T1000 (cell line): ENCODE results near the gene C5orf58.
"Not testable (repeated sequence)": the region's sequence is repeated elsewhere in the genome, so short reads cannot be mapped to it uniquely, and the experiment has no call there.

Experiments
- DNase-seq: peaks from one replicate; lab custom pipeline; 2025; ENCODE audit warnings: mixed read lengths; lab: John Stamatoyannopoulos, UW

C5orf58 gene

DNA sequence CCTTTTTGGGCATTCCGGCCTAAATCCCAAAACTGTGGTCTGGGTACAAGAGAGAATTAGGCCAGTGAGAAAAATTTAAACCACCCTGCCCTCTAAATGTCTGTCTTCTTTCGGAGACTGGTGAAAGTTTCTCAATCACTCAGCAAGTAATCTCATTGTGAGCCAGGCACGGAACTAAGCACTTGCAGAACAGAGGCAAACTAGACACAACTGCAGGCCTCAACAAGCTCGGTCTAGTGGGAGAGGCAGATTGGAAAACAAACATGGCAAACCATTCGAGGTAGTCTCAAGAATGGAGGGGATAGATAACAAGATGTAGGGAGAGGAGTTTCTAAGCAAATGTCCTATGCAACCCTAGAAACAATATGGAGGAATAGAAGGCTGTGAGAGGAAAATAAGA lies 8.9 kb upstream of the C5orf58 start:
- DNase-seq = no peak

DNA sequence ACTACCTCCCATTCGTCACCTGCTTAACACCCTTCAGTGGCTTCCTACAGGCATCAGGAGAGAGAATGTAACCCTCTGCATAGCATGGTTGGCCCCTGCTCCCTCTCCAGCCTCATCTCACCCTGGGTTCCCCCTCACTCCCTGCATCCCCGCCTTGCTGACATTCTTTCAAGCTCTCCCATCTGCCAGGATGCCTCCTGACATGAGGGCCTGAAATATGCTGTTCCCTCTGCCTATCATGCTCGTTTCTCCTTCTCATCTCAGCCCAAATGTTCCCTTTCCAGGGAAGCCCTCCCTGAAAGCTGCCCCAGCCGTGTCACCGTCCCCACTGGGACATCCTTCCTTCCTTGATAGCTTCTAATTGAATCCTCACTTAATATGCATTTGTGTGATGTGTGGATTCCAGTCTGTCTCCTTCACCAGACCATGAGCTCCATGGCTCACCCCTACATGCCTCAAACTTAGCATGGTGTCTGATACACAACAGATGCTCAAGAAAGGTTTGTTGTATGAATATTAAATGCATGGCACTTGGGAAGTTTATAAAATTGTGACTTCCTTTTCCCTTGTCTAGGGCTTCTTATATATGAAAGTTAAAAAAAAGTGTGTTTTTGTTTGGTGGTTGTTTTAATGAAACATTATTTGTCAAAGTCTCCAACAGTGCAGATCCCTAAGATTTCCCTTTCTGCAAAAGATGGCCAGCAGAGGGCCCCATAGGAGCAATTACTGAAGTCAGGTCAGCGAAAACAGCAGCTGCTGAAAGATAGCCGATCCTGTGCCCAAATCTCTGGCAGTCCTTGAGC lies 7.3 kb upstream of the C5orf58 start:
- no peak for DNase-seq

DNA sequence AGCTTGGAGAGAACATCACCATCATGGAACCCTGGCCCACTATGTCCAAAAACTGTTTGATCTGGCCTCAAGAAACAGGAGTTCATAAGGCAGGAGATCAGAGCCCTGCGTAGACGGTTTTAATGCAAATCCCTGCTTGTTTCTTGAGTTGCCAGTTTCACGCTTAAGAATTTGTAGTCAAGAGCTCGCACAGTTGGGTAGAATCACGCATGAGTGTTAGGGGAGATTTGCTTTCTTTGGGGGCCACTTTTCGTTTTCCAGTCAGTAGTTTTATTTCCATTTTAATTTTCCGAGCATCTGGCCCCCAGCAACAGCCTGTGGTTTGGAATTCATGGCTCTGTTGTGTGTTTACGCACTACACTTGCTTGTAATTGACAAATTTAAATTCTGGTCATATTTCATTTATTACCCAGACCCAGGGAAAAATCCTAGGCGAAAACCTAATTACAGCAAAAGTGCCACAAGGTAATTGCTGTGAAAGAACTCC lies 6.6 kb upstream of the C5orf58 start:
- no peak for DNase-seq

DNA sequence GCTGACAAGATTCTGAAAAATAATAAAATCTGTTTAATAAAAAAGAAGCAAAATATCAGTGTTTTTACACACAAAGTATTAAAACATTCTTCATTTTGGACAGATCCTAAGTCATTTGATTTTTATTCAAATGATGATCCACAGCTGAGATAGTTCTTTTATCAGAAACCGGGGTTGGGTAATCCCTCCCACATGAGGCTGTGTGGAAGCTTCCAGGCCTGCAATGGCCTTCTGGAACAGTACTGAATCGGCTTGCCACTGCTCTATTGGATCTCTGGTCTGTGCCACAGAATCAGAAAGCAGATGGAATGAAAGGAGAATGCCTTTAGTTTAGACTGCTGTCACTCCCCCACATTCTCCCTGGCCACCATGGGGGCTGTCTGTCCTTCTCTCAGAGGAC lies 6.1 kb upstream of the C5orf58 start:
- DNase-seq = no peak

DNA sequence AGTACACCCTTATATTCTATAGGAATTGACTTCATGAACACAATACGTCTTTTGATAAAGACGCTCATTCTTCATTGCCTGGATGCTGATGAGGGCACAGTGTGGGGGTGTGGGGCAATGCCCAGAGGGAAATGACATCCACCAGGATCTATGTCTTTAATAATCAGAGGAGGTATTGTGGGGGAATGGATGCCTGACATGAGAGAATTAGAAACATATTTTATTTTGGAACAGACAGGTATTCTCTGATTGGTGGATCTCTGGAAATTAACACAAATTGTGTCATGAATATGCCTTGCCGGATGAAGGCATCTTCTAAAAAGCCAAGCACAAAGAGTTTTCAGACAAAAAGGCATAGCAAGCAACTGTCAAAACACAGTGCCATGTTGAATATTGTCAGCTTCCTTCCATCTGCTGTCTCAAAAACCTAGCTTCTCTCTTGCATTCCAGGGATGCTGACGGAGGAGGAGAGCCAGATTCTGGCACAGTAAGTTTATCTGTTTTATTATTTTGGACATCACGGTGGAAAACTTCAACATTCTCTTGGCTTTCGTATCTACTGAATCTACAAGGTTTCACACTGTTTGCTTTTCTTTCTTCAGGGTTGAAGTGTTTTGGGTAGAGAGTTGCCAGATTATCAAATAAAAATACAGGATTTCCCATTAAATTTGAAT lies 3.9 kb upstream of the C5orf58 start:
- no peak for DNase-seq

DNA sequence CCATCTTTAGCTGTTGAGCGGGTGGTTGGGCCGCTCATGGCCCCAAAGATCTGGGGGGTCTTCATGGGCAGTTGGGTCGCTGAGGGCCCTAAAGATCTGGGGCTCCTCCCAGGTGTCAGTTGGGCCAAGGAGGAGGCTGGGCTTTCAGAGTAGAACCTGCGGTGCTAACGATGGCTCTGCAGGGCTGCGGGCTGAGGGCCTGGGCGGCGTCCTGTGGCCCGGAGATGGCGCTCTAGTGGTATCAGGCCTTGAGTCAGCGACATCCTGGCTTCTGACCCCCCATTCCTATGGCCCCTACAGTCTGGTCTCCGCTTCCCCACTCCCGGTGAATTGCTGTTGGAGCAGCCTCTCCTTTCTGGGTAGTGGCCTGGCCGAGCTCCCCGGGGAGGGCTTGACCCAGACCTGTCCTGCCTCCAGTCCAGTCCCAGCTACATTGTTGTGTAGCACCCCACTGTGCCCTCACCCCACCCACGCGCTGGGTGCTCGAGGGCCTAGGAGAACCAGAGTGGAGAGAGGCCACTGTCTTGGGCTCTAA lies 640 bp downstream of the C5orf58 start:
- no peak for DNase-seq

DNA sequence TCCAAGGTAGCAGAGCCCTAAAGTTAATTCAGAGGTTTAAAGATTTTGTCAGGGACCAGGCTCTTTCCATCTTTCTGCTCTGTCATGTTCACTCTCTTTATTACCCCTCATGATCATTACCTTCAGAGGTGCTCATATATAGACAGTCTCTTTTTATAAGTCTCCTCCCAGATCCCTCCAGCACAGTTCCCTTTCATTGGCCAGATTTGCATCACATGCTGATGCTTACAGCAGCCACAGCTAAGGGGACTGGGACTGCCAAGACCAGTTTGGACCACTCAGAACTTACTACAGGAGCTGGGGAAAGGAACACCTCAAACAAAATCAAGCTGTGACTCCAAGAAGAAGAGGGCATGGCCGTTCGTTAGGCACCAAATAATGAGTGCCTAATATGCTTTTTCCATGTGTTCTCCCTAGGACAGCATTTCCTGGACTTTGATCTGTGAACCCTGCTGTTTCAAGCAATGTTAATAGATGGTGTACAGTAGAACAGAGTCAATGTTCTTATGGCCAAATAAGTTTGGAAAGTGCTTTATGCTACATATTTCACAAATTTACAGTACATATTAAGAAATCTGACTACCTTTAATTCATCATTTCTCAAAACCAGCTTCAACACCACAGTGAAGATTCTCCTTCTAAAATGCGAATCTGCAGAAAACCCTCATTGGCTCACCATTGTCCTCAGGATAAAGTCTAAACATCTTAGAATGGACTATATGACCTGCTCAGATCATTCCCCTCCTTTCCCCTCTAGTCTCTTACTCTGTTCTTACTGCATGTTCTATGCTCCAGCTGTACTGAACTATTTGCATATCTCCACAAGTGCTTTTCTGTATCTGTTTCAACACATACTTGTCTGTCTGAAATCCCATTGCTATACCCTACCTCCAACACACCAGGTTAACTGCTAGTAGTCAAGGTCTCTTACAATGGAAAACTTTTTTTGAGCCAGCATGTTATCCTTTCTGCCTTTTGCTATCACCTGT lies 3.4 kb downstream of the C5orf58 start:
- DNase-seq = no peak

DNA sequence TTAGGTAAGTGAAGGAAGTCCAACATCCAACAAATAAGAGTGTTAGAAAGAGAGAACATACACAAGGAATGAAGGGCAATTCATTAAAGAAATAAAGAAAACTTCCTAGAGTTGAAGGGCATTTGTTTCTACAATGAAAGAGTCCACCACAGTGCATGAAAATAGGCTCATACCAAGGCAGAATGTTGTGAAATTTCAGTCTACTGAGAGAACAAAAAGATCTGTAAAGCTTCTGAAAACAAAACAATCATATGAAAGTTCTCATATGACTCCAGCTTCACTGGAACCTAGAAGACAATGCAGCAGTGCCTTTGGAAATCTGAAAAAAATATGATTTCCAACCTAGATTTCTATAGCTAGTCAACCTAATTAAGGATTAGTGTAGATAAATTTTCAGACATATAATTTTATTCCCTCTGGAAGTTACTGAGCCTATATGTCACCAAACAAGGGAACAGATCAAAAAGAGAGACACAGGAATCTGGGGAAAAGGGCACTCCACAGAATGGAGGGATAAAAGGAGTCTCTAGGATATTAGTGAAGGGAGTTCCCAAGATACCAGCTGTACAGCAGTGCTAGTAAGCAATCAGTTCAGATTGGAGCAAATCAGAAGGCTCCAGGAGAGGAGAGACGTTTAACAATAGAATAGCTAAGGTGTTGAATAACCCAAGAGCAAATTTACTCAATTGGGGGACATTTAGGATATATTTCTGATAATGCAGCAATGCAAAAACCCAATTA lies 5.8 kb downstream of the C5orf58 start:
- no peak for DNase-seq

DNA sequence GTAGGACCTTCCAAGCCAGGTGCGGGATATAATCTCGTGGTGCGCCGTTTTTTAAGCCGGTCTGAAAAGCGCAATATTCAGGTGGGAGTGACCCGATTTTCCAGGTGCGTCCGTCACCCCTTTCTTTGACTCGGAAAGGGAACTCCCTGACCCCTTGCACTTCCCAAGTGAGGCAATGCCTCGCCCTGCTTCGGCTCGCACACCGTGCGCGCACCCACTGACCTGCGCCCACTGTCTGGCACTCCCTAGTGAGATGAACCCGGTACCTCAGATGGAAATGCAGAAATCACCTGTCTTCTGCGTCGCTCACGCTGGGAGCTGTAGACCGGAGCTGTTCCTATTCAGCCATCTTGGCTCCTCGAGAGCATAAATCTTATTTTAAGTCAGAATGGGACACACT lies 12.7 kb downstream of the C5orf58 start:
- DNase-seq = not testable (repeated sequence)

DNA sequence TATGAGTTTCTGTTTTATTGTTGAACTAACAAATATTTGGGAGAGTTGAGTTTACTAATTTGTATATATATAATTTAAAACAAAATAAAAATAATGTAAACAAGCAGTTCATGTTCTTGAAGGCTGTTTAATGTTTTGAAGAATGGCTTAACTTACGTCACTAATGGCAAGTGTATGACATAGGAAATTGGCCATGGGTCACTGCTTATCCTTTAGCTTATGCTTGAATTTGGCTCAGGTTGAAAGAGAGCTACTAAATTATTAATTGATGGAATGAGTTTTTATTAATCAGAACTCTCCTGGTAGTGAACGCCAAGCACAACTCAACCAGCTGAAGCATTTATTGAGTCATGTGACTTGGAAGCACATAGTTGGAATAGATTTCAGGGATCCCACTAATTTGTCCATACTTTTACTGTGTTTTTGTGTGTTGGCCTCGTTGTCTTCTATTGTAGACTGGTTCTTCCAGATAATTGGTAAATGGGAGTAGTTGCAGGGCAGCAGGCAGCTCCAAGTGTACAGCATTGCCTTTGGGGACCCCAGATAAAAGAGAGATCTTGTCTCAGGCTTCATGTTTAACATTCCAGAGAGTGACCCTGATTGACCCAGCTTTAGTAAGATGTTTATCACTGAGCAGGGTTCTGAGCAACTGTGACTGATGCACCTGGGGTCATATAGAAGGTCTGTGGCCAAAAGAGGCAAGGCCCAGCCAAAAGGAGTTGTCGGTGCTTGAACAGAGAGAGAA lies 13.5 kb downstream of the C5orf58 start:
- no peak for DNase-seq

DNA sequence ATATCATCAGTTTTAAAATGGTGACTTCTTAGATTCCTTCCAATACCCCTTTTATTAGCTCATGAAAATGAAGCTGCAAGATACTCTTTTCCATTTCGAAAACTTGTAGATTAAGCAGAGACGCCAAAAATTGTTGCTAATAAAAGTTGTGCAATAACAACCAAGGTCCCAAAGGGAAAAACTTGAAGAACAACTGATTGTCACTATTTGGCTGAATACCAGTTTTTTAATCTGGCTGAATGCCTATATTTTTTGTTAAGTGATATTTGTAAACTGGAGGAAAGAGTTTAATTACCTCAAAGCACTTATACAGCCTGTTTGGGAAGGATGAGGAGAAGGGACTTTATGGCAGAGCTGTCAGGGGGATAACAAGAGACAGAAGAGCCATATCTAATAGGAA lies 14.6 kb downstream of the C5orf58 start:
- no peak for DNase-seq

DNA sequence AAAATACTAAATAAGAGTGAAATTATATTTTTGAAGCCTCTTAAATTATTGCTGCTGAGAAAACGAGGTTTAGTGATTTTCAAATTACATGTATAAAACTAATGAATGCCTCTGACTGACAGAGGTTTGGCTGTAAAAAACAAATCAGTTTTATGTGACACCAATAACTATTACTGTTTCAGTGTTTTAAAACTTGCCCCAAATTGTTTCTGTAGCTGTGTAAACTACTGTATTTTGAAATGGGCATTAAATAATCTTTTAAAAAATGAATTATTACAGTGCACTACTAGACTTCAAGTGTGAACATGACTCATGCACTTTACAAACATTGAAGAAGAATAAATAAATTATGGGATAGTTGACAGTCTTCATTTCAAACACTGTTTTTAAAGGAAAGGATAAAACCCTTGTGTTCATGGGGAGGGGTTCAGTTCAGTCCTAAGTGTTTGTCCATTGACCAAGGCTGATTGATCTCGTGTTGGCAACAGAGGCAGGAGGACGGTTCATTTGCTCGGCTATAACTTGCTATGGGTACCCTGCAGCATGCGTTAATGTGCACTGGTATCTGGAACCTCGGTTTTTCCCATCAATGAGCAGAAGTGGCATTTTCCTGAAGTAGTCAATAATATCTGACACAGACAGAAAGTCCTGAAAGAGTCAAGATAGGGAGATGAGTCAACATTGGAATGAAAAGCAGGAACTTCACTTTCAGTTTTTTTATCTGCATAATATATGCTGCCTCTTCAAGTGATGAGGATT lies 15.6 kb downstream of the C5orf58 start:
- DNase-seq = no peak

DNA sequence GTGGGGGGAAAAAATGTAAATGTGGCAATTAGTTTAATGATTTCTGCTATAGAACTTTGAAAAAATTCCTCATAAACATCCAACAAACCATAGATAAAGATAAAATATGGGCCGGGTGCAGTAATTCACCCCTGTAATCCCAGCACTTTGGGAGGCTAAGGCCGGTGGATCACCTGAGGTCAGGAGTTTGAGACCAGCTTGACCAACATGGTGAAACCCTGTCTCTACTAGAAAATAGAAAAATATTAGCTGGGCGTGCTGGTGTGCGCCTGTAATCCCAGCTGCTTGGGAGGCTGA lies 16.1 kb downstream of the C5orf58 start:
- not testable (repeated sequence) for DNase-seq

DNA sequence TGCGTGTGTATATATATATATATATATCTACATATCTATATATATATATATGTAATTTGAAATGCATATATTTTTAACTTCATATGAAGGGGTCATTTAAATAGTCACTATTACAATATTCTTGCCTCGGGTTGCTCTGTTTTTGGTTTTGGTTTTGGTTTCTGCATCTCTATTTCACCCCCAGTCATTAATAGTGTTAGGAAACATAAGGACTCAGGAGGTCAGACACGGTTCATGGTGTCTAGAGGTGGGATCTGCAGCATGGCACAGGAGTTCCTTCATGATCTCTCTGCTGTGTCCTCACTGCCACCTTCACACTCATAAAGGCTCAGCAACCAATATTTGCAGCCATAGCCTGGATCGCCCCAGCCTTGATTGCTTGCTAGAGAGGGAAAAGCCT lies 16.6 kb downstream of the C5orf58 start:
- DNase-seq = no peak

DNA sequence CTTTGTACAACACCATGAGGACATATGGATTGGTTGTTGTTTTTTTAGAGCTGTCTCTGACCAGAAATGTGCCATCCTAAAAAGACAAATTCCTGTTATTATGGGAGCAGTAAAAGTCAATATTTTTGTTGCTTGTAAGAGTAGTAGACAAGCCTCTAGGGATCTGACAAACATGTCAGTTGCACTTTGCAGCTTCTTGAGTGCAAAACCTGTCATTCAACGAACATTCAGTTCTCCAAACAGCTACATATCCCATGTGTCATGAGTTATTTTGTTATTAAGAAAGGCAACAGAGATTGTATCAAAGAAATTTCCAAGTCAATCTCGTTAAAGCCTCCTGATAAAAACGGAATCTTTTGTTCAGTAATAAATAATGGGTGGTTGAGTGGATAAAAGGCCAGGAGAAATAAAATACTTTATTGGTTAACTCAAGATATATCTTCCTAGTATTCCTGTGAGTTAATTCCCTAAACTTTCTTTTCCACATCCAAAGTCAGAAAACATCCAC lies 18.1 kb downstream of the C5orf58 start:
- DNase-seq = no peak

DNA sequence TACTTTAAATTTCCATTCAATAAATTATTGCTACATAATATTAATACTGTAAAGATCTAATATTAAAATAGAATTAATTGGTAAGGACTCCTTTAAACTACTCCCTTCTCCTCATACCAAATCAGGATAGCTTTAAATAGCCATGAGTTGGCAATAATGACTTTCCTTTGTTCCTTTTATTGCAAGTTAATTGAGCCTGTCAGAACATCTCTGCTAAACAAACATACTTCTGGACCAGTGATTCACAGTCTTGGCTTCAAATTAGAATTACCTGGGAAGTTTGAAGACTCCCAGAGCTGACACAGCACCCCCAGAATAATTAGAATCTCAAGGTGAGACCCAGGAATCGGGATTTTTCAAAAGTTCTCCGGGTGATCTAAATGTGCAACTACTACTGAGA lies 18.7 kb downstream of the C5orf58 start:
- no peak for DNase-seq

DNA sequence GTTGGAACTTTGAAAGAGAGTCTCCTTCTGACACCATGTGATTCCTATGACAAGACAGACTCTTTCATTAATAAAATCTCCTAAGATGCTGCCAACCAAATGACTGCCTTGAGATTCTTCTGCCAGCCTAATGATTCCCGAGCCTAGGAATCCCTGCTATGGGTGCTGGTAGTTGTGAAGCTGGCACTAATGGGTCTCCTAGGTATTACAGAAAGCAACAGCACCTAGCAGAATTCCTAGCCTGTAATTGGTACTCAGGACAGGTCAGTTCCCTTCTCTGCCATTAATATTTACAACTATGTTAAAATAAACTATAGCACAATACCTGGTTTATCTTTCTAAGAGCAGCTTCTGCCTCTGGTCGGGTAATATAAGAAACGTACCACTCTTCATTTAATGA lies 19.3 kb downstream of the C5orf58 start:
- no peak for DNase-seq

DNA sequence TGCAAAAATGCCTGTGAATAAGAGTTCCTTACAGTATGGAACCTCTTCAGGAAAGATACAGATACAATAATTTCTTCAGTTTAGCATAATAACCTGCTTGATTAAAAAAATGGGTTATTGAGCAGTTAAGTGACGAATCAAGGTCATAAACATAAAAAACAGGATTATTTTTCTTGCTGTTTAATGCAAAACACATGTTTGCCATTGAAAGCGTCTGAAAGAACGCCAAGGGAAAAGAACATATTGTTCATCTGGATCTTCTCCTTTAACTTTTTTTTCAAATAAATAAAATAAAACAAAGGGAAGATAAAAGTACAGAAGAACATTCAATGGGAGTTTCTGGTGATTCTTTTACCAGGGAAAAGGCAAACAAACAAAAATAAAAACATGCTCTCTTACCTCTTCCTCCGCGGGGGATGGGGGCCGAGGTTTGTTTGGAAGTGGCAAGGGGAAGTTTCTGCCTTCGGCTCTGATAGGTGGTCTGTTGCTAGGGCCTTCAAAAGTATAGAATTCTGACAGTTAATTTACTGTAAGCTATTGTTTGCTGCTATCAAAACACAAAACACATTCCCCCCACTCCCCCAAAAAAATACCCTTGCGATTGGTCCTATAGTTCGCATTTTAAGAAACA lies 20.1 kb downstream of the C5orf58 start:
- no peak for DNase-seq

DNA sequence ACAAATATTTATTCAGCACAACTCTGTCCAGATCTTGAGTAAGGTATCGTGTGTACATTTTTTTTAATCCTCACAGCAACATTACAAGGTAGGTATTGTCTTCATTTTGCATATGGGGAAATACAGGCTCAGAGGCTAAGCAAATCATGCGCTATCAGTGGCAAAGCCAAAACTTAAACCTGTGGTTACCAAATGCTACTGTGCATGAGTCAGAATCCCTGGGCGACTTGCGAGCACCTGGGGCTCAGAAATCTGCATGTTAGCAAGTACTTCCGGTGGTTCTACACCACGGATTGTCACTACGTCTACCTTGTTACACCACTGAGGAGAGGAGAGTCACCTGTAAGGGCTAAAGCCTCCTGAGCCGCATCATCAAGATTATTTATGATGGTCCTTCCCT lies 21.3 kb downstream of the C5orf58 start:
- no peak for DNase-seq
